ENCODE data around the gene DSEL.

DSEL gene

DNA sequence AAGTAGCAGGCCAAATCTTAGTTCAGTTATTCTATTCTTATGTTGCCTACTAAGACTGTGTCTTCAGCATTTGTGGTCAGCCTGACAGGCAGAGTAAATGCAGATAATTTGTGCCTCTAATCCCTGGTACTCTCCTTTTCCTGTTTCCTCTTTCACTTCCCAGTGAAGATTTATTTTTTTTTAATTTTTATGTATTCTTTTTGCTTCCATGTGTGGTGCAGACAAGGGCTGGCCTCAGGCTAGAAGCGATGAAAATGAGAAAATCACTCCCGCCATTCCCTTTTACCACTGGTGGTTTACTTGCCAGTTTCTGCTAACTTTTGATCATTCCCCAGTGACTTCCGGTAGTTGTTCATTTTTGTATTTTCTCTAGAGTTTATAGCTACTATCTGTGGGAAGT lies 30.9 kb downstream of the DSEL start:
- no peak for DNase-seq (ENCODE audit: low read depth)
- H3K4me3 ChIP-seq (ENCODE audit: low read depth, low read length), result no peak overlapping the region
- in situ Hi-C loops (cut with HindIII; ENCODE audit: low sequenced_read_pairs), result no loop called here
- TF ChIP-seq, protein P1, sequence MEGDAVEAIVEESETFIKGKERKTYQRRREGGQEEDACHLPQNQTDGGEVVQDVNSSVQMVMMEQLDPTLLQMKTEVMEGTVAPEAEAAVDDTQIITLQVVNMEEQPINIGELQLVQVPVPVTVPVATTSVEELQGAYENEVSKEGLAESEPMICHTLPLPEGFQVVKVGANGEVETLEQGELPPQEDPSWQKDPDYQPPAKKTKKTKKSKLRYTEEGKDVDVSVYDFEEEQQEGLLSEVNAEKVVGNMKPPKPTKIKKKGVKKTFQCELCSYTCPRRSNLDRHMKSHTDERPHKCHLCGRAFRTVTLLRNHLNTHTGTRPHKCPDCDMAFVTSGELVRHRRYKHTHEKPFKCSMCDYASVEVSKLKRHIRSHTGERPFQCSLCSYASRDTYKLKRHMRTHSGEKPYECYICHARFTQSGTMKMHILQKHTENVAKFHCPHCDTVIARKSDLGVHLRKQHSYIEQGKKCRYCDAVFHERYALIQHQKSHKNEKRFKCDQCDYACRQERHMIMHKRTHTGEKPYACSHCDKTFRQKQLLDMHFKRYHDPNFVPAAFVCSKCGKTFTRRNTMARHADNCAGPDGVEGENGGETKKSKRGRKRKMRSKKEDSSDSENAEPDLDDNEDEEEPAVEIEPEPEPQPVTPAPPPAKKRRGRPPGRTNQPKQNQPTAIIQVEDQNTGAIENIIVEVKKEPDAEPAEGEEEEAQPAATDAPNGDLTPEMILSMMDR (IDR thresholded peaks at IDR 0.05; ENCODE audit: low read depth, low read length, missing control alignments), result no peak

DNA sequence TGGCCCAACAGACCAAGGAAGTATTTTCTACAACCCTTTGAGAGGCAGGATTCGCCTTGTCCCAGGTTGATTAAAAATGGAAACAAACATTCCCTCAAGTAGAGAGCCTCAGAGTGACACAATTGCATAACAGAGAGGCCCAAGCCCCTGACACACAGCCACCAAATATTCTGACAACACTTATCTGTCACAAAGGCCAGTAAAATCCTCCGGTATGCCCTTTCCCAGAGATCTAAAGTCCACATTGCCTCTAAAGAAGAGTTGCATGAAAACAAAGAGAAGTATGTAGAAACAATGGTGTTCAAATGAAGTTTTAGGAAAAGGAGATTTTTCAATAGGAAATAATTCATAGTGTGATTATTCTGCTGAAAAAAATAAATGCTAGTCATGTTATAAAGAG lies 32.1 kb downstream of the DSEL start:
- no peak overlapping the region for H3K4me3 ChIP-seq (ENCODE audit: low read depth, low read length)
- no peak for DNase-seq (ENCODE audit: low read depth)
- TF ChIP-seq, protein P1 (IDR thresholded peaks at IDR 0.05; ENCODE audit: low read depth, low read length, missing control alignments), result no peak
- in situ Hi-C loops (cut with HindIII; ENCODE audit: low sequenced_read_pairs), result no loop called here

DNA sequence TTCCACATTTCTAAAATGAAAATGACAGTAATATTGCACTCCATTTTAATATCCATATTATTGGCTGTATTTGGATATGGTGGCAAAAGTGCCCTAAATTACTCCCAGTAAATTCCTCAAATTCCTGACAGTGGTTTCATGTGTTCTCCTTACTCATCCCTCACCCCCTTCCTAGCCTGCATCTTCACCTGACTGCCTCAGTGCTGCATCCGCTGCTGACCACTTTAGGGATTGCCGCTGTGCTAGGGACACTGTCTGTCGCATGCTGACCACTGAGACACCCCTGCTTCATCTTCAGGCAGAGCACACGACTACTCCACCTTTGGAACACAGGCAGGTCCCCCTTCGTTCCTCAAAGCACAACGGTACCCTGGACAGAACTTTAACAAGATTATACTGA lies 32.6 kb downstream of the DSEL start:
- TF ChIP-seq, protein P1 (IDR thresholded peaks at IDR 0.05; ENCODE audit: low read depth, low read length, missing control alignments), result no peak
- in situ Hi-C loops (cut with HindIII; ENCODE audit: low sequenced_read_pairs), result no loop called here
- H3K4me3 ChIP-seq (ENCODE audit: low read depth, low read length), result no peak overlapping the region
- DNase-seq (ENCODE audit: low read depth), result no peak

DNA sequence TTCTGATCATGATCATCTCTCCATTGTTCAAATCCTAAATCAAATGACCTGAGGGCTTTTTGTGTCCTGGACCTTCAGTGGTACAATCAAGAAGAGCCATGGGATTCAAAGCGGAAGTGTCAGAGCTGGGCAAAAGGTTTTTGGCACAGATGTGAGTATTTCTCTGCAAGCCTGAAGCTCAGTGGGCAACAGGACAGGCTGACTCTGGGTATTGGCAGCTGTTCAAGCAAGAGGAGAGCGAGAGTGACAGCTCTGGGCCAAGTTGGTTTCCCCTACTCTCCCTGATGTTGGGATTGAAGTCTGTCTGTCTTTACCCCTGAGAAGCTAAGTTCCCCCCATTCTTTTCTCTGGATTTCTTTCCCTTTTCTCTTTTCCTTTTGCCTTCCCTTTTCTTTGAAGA lies 33.3 kb downstream of the DSEL start:
- in situ Hi-C loops (cut with HindIII; ENCODE audit: low sequenced_read_pairs), result no loop called here

DNA sequence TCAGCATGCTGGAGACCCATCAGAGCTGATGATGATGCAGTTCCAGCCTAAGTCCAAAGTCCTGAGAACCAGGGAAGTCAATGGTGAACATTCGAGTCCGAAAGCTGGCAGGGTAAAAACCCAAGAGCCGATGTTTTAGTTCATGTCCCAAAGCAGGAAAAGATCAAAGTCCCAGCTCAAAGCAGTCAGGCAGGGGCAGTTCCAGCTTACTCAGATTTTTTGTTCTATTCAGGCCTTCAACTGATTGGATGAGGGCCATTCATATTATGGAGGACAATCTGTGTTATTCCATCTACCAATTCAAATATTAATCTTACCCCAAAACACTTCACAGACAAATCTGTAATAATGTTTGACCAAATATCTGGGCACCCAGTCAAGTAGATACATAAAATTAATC lies 38.3 kb downstream of the DSEL start:
- DNase-seq (ENCODE audit: low read depth), result no peak
- H3K4me3 ChIP-seq (ENCODE audit: low read depth, low read length), result no peak overlapping the region
- TF ChIP-seq, protein P1 (IDR thresholded peaks at IDR 0.05; ENCODE audit: low read depth, low read length, missing control alignments), result no peak
- in situ Hi-C loops (cut with HindIII; ENCODE audit: low sequenced_read_pairs), result no loop called here

More for the DNA sequence above, 33.3 kb downstream of the DSEL start:
- no peak for DNase-seq (ENCODE audit: low read depth)
- H3K4me3 ChIP-seq (ENCODE audit: low read depth, low read length), result no peak overlapping the region
- TF ChIP-seq, protein P1 (IDR thresholded peaks at IDR 0.05; ENCODE audit: low read depth, low read length, missing control alignments), result no peak

DNA sequence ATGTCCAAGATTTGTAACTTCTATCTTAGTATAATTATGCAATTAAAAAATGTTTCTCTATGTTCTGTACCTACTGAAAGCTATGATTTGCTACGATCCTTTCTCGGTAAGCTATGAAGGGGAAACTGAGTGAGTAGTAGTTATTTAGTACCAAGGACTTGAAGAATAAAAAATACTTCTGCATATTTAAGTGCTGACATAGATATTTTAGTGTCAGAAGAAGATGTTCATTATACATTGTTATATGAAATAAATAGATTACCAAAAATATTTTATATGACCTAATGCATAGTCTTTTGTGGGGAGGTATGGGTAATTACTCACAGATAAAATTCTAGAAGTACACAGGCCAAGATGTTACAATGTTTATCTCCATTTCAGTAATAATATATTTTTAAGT lies 39.0 kb downstream of the DSEL start:
- H3K4me3 ChIP-seq (ENCODE audit: low read depth, low read length), result no peak overlapping the region
- DNase-seq (ENCODE audit: low read depth), result no peak
- in situ Hi-C loops (cut with HindIII; ENCODE audit: low sequenced_read_pairs), result no loop called here
- TF ChIP-seq, protein P1 (IDR thresholded peaks at IDR 0.05; ENCODE audit: low read depth, low read length, missing control alignments), result no peak

DNA sequence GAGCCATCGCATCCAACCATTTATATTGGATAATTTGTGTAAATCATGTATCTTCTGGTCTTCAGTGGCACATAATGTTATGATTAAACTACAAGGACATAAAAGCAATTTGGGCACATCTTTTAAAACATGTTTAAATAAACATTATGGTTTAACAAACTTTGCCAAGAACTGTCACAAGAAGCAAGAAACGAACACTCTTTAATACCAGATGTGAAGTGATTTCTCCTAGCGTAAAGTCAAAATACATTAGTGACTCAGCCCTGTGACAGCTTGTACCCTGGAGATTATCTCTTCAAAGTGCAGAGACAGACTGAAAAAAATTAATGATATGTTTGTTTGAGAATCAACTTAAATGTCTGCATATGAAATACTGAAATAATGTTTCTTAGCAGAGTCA lies 39.9 kb downstream of the DSEL start:
- TF ChIP-seq, protein P1 (IDR thresholded peaks at IDR 0.05; ENCODE audit: low read depth, low read length, missing control alignments), result no peak
- in situ Hi-C loops (cut with HindIII; ENCODE audit: low sequenced_read_pairs), result no loop called here
- no peak for DNase-seq (ENCODE audit: low read depth)
- H3K4me3 ChIP-seq (ENCODE audit: low read depth, low read length), result no peak overlapping the region
